Activated B cell treated with CpG ODN at 0.5 μM for 24 hours (primary cell): Measurements from ENCODE around the gene ARL13A. TPM values are rescaled to one million over a fixed set of nuclear protein-coding genes. Genes with fewer than 3 reads are reported as not detected.

Source experiments
- ATAC-seq: fragments of 200-7000 bp; cut with Tn5 transposase; one replicate; pipeline ENCODE4 v1.10.0; 2021; ENCODE audit warnings: low read depth, mild to moderate bottlenecking, moderate library complexity
- CTCF ChIA-PET: fragments of 350-600 bp; sonication (Branson Sonifier 250); formaldehyde crosslinking; loops from one replicate; lab custom pipeline; 2021; ENCODE audit warnings: antibody characterized with exemption; lab: Charles Lee
- POLR2A ChIA-PET: fragments of 350-600 bp; sonication (Branson Sonifier 250); formaldehyde crosslinking; loops from one replicate; lab custom pipeline; 2021; ENCODE audit warnings: antibody characterized with exemption; lab: Charles Lee
- DNase-seq: peaks from one replicate; pipeline ENCODE4 v3.0.0; 2022
- H3K27ac Mint-ChIP-seq: one replicate; pipeline ENCODE4 v1.8.0; 2020; ENCODE audit warnings: mixed read lengths
- H3K27me3 Mint-ChIP-seq: one replicate; pipeline ENCODE4 v1.8.0; 2021; ENCODE audit warnings: mixed read lengths
- H3K36me3 Mint-ChIP-seq: one replicate; pipeline ENCODE4 v1.8.0; 2021; ENCODE audit warnings: low read depth, mixed read lengths
- H3K4me1 Mint-ChIP-seq: one replicate; pipeline ENCODE4 v1.8.0; 2021; ENCODE audit warnings: mixed read lengths
- H3K4me3 Mint-ChIP-seq: one replicate; pipeline ENCODE4 v1.8.0; 2020; ENCODE audit warnings: mild to moderate bottlenecking, mixed read lengths
- H3K9me3 Mint-ChIP-seq: one replicate; pipeline ENCODE4 v1.8.0; 2020; ENCODE audit warnings: mixed read lengths
- intact Hi-C: fragments of 100-400 bp; cut with micrococcal nuclease; formaldehyde crosslinking; loops from one replicate; pipeline ENCODE4 v1.15.1; 2024
- total RNA-seq: library from RNA; stranded (reverse); gene quantifications from 2 replicates; pipeline ENCODE4 v1.2.3, GENCODE V29; 2022
- TF ChIP-seq, protein P1 (sequence below): fragments of 200-600 bp; IDR thresholded peaks from one replicate; pipeline ENCODE4 v1.8.0; 2022; ENCODE audit warnings: antibody characterized with exemption, mild to moderate bottlenecking

The ARL13A gene
- total RNA-seq, 1 donor from 2014 or later, result not detected

DNA sequence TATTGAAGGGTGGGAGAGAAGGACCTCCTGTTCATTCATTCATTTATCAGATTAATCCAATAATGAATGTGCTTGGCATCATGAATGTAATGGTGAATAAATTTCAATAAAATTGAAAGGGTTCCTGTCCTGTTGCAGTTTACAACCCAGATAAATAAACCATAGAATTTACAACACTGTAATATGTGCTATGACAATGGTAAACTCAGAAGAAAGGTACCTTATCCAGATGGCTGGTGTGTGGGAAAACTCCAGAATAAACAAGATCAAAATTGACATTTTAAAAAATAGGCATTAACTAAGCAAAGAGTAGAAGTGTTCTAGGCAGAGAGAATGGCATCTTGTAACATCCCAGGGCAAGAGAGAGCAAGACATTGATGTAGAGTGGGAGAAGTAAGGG is 15.3 kb downstream of the ARL13A start:
- intact Hi-C loops, result no loop called here
- TF ChIP-seq, protein P1, sequence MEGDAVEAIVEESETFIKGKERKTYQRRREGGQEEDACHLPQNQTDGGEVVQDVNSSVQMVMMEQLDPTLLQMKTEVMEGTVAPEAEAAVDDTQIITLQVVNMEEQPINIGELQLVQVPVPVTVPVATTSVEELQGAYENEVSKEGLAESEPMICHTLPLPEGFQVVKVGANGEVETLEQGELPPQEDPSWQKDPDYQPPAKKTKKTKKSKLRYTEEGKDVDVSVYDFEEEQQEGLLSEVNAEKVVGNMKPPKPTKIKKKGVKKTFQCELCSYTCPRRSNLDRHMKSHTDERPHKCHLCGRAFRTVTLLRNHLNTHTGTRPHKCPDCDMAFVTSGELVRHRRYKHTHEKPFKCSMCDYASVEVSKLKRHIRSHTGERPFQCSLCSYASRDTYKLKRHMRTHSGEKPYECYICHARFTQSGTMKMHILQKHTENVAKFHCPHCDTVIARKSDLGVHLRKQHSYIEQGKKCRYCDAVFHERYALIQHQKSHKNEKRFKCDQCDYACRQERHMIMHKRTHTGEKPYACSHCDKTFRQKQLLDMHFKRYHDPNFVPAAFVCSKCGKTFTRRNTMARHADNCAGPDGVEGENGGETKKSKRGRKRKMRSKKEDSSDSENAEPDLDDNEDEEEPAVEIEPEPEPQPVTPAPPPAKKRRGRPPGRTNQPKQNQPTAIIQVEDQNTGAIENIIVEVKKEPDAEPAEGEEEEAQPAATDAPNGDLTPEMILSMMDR, result no peak
- Mint-ChIP-seq H3K9me3 (no peaks in the 10 kb centered on the region), H3K36me3 (peaks cover 23% of the 10 kb centered on the region), H3K27ac (no peak overlapping the region), H3K27me3 (no peaks in the 10 kb centered on the region), H3K4me1 (peaks cover 3% of the 10 kb centered on the region), H3K4me3 (no peak overlapping the region)
- ATAC-seq (no peak), DNase-seq (no peak)
- ChIA-PET CTCF (no interaction called here), POLR2A (no interaction called here)

DNA sequence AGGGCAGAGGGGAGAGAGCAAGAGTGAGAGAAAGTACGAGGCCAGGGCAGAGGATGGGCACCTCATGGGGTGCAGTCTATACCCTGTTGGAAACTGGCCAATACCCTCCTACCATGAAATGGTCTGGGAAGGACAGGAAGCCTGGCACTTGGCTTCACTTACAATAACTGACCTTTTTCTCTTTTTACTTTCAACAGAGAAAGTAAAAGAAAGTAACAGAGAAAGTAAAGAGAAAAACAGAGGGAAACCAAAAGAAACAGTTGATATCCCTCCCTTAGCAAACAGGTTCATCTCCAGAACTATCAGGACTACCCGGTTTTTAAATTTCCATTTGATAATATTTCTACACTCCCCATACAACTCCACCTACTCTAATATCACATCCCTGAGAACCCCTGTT is 20.6 kb downstream of the ARL13A start:
- Mint-ChIP-seq H3K4me1 (peaks cover 6% of the 10 kb centered on the region), H3K9me3 (no peaks in the 10 kb centered on the region), H3K27me3 (no peaks in the 10 kb centered on the region), H3K4me3 (no peak overlapping the region), H3K36me3 (peaks cover 29% of the 10 kb centered on the region), H3K27ac (no peak overlapping the region)
- intact Hi-C loops, result no loop called here
- DNase-seq (no peak), ATAC-seq (no peak)
- TF ChIP-seq, protein P1, result no peak
- ChIA-PET POLR2A (no interaction called here), CTCF (no interaction called here)

DNA sequence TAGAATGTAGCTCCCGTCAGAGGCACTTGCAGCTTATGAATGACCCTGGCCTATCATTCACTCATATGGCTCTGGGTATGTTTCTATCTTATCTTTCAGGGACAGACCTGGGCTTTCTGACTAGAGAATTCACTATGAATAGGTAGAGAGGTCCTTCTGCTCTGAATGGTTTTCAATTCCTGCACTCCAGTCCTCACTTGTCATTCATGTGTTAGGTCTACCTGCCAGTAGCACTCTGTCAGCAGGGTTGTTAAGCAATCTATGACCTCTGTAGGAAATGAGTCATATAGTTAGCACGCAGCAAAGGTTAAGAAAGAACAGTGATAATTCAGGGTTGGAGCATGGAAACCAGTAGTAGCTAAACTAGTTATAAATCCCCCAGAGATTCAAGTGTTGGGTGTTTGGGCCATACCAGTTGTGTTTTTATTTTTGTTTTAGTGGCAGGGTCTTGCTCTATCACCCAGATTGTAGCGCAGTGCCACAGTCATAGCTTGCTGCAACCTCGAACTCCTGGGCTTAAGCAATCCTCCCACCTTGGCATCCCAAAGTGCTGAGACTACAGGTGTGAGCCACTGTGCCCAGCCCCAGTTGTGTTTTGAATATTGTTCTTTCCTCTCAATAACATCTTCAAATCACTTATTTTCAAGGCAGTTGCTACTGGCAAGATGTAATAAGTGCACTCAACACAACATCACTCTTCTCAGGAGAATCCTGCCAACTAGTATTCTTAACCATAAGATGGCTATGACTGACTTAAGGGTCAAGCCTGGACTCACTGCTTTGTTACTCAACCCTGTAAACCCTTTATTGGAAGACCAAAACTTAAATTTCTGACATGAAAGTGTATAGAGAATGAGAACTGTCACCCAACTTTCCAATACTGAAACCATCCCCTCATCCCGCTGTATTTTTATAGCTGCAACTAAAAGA is 25.1 kb downstream of the ARL13A start:
- CTCF ChIA-PET, result no interaction called here
- DNase-seq, result no peak

DNA sequence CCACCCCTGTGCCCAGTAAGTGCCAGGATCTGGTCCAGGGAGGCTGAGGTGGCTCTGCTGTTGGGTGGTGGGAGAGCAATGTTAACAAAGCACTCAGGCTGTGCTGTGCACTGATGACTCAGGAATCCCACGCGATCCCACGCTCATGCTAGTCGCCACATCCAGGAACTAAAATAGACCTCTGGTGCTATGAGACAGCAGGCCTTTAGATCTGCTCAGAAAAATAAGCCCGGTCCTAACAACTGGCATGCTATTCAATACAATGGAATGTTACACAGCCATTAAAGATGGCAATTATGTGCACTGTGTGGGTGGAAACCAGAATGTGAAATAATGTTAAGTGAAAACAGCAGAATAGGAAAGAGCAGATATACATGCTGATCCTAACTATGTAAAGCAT is 26.0 kb downstream of the ARL13A start:
- TF ChIP-seq, protein P1, result no peak
- ChIA-PET CTCF (no interaction called here), POLR2A (interaction anchor here (0.7 kb wide), 1 partner anchor 342 kb away, joined by 4 read pairs; no protein-coding TSS in a partner anchor)
- Mint-ChIP-seq H3K27ac (no peak overlapping the region), H3K36me3 (peaks cover 32% of the 10 kb centered on the region), H3K27me3 (no peaks in the 10 kb centered on the region), H3K4me3 (no peak overlapping the region), H3K4me1 (no peaks in the 10 kb centered on the region), H3K9me3 (no peaks in the 10 kb centered on the region)
- ATAC-seq (no peak), DNase-seq (no peak)
- intact Hi-C loops, result loop anchor here (5.0 kb wide), 2 partner anchors 37 to 68 kb away; partner anchors contain the start of gene XKRX

More for the DNA sequence above, 25.1 kb downstream of the ARL13A start:
- Mint-ChIP-seq H3K36me3 (peaks cover 30% of the 10 kb centered on the region), H3K27me3 (no peaks in the 10 kb centered on the region), H3K4me1 (peaks cover 5% of the 10 kb centered on the region), H3K9me3 (no peaks in the 10 kb centered on the region), H3K27ac (no peak overlapping the region), H3K4me3 (no peak overlapping the region)
- ATAC-seq, result no peak
- POLR2A ChIA-PET, result no interaction called here
- TF ChIP-seq, protein P1, result no peak
- intact Hi-C loops, result loop anchor here (5.0 kb wide), 2 partner anchors 38 to 67 kb away; partner anchors contain the start of gene XKRX

DNA sequence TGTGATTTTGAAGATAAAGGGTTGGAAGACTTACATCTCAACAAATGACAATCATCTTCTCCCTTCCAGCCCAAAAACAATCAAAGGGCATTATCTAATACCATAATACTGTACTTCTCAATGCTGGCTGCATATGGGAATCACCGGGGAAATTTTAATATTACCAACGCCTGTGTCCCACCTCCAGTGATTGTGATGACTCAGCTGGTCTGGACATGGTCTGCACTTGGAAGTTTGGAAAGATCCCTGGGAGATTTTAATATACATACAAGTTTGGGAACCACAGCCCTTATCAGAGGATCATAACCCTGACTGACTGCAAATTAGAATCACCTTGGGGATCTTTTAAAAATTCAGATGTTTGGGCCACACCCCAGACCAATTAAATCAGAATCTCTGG is 29.9 kb downstream of the ARL13A start:
- CTCF ChIA-PET, result no interaction called here
- Mint-ChIP-seq H3K4me3 (no peak overlapping the region), H3K9me3 (no peaks in the 10 kb centered on the region), H3K4me1 (no peaks in the 10 kb centered on the region), H3K27ac (no peak overlapping the region), H3K36me3 (peaks cover 24% of the 10 kb centered on the region), H3K27me3 (no peaks in the 10 kb centered on the region)
- intact Hi-C loops, result loop anchor here (5.0 kb wide), 2 partner anchors 33 to 72 kb away; partner anchors contain the start of gene XKRX
- ATAC-seq, result no peak
- TF ChIP-seq, protein P1, result no peak
- no peak for DNase-seq
- POLR2A ChIA-PET, result no interaction called here
